IMR-90 (cell line): ENCODE results near the gene SS18.

Experiments used
- BHLHE40 ChIP-seq: fragments of 150-350 bp; IDR thresholded peaks from 2 replicates; pipeline ENCODE4 v1.6.1; 2016; ENCODE audit warnings: mild to moderate bottlenecking, low read depth, low read length
- CEBPB ChIP-seq: IDR thresholded peaks from 2 replicates; pipeline ENCODE4 v1.6.1; 2012; ENCODE audit warnings: low read depth, low read length, improper control_type of control experiment
- MXI1 ChIP-seq: IDR thresholded peaks from 2 replicates; pipeline ENCODE4 v1.6.1; 2012; ENCODE audit warnings: low read depth, mild to moderate bottlenecking, low read length, moderate library complexity, borderline replicate concordance
- NFE2L2 ChIP-seq: fragments of 150-350 bp; IDR thresholded peaks from 2 replicates; pipeline ENCODE4 v1.6.1; 2016; ENCODE audit warnings: low read depth, mild to moderate bottlenecking, low read length
- POLR2A ChIP-seq: IDR thresholded peaks from 2 replicates; pipeline ENCODE4 v1.6.1; 2012; ENCODE audit warnings: mild to moderate bottlenecking, low read depth, low read length
- RAD21 ChIP-seq: IDR thresholded peaks from 2 replicates; pipeline ENCODE4 v1.6.1; 2012; ENCODE audit warnings: low read length, improper control_type of control experiment
- RCOR1 ChIP-seq: IDR thresholded peaks from 2 replicates; pipeline ENCODE4 v1.6.1; 2012; ENCODE audit warnings: mild to moderate bottlenecking, low read length, improper control_type of control experiment; ENCODE audit not compliant: insufficient replicate concordance
- RFX5 ChIP-seq: IDR thresholded peaks from 2 replicates; pipeline ENCODE4 v1.8.0; 2012; ENCODE audit warnings: low read depth, mild to moderate bottlenecking, low read length, moderate library complexity
- SMC3 ChIP-seq: fragments of 150-350 bp; IDR thresholded peaks from 2 replicates; pipeline ENCODE4 v1.6.1; 2016; ENCODE audit warnings: low read depth, mild to moderate bottlenecking, antibody characterized with exemption, low read length, moderate library complexity
- TF ChIP-seq, protein P1 (sequence below): conservative IDR thresholded peaks from 2 replicates; pipeline ENCODE4 v1.5.1; 2012; ENCODE audit warnings: mild to moderate bottlenecking, low read depth, low read length, improper control_type of control experiment
- TF ChIP-seq, protein P2 (sequence below): fragments of 150-350 bp; IDR thresholded peaks from 2 replicates; pipeline ENCODE4 v1.6.1; 2017; ENCODE audit warnings: mild to moderate bottlenecking, antibody characterized with exemption, low read length, low read depth
- TF ChIP-seq, protein P3 (sequence below): fragments of 150-350 bp; IDR thresholded peaks from 2 replicates; pipeline ENCODE4 v1.6.1; 2016; ENCODE audit warnings: low read depth, mild to moderate bottlenecking, low read length, moderate library complexity, borderline replicate concordance

- TF ChIP-seq, protein P1, sequence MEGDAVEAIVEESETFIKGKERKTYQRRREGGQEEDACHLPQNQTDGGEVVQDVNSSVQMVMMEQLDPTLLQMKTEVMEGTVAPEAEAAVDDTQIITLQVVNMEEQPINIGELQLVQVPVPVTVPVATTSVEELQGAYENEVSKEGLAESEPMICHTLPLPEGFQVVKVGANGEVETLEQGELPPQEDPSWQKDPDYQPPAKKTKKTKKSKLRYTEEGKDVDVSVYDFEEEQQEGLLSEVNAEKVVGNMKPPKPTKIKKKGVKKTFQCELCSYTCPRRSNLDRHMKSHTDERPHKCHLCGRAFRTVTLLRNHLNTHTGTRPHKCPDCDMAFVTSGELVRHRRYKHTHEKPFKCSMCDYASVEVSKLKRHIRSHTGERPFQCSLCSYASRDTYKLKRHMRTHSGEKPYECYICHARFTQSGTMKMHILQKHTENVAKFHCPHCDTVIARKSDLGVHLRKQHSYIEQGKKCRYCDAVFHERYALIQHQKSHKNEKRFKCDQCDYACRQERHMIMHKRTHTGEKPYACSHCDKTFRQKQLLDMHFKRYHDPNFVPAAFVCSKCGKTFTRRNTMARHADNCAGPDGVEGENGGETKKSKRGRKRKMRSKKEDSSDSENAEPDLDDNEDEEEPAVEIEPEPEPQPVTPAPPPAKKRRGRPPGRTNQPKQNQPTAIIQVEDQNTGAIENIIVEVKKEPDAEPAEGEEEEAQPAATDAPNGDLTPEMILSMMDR: no peak
- no peak for TF ChIP-seq CEBPB
- TF ChIP-seq, protein P2, sequence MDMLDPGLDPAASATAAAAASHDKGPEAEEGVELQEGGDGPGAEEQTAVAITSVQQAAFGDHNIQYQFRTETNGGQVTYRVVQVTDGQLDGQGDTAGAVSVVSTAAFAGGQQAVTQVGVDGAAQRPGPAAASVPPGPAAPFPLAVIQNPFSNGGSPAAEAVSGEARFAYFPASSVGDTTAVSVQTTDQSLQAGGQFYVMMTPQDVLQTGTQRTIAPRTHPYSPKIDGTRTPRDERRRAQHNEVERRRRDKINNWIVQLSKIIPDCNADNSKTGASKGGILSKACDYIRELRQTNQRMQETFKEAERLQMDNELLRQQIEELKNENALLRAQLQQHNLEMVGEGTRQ: no peak
- TF ChIP-seq MXI1: no peak
- TF ChIP-seq POLR2A: no peak
- TF ChIP-seq BHLHE40: no peak
- TF ChIP-seq RAD21: no peak
- no peak for TF ChIP-seq RFX5
- TF ChIP-seq NFE2L2: no peak
- TF ChIP-seq, protein P3, sequence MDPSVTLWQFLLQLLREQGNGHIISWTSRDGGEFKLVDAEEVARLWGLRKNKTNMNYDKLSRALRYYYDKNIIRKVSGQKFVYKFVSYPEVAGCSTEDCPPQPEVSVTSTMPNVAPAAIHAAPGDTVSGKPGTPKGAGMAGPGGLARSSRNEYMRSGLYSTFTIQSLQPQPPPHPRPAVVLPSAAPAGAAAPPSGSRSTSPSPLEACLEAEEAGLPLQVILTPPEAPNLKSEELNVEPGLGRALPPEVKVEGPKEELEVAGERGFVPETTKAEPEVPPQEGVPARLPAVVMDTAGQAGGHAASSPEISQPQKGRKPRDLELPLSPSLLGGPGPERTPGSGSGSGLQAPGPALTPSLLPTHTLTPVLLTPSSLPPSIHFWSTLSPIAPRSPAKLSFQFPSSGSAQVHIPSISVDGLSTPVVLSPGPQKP: no peak
- no peak for TF ChIP-seq SMC3
- TF ChIP-seq RCOR1: no peak
These were observed 86.6 kb downstream of the SS18 start for GRCh38 chr18:26003817-26004216.
